HG03060 (cell line): ENCODE results near the gene B9D1.

Experiments used
- ATAC-seq: cut with Tn5 transposase; IDR thresholded peaks from one replicate; pipeline ENCODE4 v1.9.1; 2021; ENCODE audit warnings: low read depth, moderate number of reproducible peaks; ENCODE audit not compliant: unreplicated experiment

B9D1 gene

DNA sequence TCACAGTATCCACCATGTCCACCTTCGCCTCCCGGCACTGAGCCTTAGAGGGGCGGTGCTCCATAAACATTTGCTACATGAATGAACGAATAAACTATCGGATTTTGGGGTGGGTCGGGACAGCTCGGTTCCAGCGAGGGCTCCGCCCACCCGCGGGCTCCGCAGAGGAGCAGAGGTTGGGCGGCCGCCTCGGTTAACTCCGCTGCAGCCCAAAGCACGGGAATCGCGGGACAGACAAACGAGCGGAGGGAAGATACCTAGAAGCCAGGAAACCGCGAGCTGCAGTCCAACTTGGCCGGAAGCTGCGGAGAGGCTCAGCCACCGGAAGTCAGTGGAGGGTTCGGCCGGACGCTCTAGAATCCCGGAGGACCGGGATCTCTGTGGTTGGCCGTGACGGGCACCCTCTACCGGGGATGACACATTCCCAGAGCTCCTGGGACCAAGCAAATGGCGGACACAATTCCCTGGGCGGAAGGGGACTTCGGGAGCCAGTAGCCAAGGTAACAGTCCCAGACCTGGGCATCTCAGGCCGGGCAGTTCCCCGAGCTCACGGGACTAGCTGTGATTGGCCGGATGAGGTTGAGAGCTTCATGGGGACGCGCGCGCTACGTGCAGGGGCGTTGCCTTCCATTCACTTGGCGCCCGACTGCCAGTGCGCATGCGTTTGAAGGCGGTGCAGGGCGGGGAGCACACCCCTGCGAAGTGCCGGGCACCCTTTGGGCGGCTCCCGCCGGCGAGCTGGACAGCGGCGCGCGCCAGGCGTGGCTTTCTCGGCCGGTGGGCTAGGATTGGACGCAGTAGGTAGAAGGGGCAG is 15.3 kb upstream of the B9D1 start:
- peak; percentile 68 for ATAC-seq

DNA sequence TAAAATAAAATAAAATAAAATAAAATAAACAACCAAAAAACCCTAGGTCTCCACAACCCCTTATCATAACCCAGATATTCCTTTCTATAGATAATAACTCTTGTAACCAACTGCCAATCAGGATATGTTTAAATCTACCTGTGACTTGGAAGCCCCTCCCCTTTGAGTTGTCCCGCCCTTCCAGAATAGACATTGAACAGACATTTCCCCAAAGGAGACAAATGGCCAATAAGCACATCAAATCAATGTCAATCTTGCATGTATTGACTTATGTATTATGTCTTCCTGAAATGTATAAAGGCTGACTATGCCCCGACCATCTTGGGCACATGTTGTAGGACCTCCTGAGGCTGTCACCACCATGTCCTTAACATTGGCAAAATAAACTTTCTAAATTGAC is 14.3 kb upstream of the B9D1 start:
- no peak for ATAC-seq

DNA sequence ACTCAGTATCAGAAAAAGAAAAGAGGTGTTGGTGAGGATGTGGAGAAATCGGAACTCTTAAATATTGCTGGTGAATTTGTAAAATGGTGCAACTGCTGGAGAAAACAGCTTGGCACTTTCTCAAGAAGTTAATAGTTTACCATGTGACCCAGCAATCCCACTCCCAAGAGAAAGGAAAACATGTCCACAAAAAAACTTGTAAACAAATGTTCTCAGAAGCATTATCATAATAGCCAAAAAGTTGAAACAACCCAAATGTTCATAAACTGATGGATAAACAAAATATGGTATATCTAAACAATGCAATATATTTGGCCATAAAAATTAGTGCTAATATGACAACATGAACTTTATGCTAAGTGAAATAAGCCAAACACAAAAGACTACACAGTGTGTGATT is 13.2 kb upstream of the B9D1 start:
- no peak for ATAC-seq

DNA sequence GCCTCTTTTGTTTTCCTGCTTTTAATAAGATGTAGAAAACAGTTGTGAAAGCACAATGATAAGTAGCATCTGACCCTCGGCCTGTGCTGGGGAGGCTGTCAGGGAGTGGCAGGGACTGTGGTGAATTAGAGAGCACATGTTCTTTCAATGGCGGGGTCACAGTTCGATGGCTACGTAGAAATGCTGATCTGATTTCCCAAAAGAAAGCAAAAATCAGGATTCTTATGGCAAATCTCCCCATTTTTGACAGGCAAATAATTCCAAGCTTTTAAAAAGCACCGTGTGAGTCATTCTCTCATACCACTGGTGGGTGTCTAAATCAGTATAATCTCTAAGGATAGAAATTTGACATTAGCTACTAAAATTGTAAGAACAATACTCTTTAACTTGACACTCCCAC is 11.6 kb upstream of the B9D1 start:
- no peak for ATAC-seq

DNA sequence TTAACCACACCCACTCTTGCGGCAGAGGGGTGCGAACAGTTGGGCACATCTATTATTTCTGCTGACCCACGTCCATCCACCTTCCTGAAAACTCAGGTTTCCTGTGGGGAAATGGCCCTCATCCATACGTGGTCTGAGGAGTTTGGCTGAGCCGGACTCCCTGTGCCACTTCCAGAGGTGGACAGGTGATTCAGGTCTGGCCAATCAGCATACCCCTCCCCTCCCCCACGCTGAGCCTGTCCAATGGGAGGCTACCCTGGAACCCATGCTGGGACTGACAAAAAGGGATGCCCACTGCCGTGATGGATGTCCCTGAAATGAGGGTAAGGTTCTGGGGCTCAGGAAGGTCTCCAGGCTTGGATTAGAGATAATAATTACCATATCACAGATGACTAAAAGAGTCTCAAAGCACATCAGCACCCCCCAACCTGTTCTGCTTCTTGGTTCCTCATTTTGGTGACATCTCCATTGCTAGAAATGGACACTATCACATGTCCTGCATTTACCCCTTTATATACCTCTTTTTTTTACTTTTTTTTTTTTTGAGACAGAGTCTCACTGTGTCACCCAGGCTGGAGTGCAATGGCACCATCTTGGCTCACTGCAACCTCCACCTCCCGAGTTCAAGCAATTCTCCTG is 10.5 kb upstream of the B9D1 start:
- no peak for ATAC-seq

DNA sequence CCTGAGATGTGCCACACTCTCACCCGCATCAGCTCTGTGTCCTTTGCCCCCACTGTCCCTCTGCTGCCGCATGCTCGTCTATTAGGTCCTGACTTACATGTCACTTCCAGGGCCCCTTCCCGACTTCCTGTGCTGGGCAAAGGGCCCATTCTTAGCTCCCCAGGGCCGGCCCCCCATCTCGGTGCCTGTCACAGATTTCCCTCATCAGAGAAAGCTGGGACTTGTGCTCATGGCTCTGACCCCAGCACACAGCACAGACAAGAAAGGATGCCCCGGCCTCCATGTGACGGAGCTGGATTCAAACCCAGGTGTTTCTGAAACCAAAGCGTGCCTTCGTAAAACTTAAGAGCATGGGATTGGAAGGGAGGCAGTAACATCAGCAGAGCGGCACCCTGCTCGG is 9.9 kb upstream of the B9D1 start:
- no peak for ATAC-seq

DNA sequence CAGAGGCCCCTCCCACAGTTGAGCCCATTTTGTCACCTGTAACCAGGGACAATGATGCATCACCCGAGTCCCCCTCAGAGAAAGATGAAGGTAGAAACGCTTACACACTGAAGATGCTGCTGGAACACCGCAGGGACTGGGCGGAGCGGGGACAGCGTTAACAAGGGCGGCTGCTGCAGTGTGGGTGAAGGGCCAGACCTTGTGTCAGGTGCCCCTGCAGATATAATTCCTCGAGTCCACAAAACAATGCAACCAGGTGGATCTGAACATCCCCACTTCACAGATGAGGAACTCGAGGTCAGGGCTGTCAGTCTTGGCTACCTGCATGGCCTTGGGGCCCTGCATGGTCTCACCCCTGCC is 9.5 kb upstream of the B9D1 start:
- no peak for ATAC-seq

DNA sequence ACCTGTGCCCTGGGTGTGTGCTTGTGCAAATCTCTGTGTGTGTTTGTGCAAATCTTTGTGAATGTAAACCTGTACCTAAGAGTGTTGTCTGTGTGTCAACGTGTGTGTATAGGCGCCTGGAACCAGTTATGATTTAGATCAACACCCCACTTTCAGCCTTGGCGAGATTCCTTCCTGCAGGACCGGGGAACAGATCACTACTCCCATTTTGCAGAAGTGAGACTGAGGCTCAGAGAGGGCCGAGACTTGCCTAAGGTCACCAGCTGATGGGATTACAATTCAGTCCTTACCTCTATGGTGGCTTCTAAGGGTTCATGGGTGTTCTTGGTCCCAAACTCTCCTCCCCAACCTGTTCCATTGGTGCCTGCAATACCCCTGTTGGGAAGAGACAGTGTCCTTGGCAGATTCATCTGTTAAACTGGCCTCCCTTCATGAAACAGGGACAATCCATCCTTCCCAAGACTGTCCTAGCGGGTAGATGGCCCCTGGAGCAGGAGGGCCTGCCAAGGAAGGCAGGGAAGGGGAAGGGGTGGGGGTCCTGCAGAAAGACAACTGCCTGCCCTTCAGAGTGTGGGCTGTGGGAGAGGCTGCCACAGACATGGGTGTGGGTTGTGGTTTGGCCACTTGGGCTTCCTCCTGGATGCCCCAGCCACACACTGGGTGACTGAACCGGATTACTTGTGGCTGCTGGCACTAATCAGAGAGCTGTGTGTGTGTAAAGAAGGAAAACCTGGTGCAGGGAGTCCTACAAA is 8.9 kb upstream of the B9D1 start:
- ATAC-seq, result no peak

DNA sequence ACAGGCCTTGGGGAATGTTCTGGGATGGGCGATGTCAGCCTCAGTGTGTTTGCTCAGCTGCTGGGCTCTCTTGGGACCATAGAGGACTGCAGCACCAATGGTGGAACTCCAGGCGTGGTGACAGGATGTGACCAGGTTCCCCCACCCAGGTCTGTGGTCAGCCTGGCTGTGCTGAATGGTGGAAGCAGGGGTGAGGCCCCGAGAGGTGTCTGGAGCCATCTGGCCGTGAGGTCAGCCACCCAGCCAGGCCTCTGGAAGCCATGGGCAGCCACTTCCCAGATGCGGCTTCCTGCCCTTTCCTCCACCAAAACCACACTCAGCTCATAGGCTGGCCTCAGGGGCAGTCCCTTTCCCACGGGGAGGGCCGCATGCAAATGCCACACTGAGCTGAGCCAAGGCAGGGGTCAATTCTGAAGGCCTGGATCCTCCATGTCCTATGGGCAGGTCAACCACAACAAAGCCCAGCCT is 8.0 kb upstream of the B9D1 start:
- no peak for ATAC-seq

DNA sequence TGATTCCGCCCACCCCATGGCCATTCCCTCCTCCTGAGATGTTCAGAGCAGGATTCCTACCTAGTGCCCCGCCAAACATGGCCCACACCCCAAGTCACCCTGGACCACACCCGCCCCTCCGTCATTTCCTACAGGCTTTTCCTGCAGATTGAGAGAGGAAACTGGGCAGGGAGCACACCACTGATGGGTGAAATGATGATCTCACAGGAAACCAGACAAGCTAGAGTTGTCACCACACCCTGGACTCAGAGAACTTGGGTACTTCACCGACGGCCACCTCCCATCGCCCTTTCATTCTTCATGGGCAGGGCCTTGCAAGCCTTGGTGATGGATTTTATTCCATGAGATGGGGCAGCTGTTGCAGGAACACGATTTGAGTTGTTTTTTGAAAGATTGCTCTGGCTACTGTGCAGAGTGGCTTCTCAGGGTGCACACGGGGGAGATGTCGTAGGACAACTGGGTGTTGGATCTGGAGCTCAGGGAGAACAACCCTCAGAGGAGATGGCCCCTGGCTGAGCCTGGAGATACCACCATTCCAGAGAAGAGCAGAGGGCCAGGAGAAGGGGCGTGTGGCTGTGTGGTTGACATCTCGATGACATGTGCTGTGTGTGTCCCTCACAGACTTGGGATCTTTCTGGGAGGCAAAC is 7.4 kb upstream of the B9D1 start:
- no peak for ATAC-seq

DNA sequence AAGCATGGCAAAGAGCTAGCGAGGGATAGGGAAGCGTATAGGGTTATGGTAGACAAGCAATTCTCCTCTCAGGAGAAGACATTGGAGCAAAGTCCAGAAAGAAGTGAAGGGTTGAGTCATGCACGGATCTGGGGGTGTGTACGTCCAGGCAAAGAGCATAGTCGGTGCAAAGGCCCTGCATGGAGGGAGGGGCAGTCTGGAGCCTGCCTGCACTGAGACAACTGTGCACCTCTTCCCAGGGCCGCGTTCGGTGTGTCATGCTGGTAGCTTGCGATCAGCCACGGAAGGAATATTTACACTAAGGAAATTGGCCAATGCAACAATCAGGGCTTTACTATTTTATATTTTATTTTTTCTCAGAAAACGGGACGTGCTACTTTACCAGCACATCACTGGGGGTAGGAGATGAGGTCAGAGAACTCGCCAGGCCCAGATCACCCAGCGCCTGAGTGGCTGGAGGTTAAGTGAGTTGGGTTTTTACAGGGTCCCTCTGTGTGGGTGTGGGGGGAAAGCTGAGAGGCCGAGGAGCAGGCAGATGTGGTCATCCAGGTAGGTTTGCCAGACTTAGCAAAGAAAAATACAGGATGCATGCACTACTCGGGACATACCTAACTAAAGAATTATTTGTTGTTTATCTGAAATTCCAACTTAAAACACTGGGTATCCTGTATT is 6.7 kb upstream of the B9D1 start:
- no peak for ATAC-seq

DNA sequence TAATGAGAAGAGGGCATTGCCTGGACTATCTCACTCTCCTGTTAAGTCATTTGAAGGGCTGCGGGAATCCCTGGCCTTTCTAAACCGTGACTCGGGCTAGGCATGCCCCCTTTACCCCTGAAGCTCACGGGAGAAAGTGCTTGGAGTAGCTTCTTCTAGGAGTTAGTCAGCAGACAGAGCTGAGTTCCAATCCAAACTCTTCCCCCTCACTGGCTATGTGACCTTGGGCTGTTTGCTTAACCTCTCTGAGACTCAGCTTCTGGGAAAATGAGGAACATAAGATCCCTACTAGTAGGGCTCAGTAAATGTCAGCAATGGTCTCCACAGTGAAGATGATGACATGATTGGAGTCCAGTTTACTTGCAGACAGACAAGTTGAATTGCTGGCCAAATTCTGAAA is 5.7 kb upstream of the B9D1 start:
- no peak for ATAC-seq

DNA sequence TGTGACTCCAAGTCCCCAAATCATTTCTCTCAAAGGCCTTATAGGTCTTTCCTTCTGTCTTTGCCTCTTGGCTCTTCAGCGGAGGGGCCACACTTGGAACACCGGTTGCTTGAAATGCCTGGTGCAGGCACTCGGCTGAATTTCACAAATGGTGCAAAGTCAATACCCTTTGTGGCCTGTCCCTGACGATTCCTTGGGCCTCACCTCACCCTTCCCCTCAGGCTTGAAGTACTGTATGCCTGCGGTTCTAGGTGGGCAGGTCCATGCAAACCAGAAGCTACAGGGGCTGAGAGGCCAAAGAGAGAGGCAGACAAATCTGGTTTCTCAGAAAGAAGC is 4.1 kb upstream of the B9D1 start:
- no peak for ATAC-seq

DNA sequence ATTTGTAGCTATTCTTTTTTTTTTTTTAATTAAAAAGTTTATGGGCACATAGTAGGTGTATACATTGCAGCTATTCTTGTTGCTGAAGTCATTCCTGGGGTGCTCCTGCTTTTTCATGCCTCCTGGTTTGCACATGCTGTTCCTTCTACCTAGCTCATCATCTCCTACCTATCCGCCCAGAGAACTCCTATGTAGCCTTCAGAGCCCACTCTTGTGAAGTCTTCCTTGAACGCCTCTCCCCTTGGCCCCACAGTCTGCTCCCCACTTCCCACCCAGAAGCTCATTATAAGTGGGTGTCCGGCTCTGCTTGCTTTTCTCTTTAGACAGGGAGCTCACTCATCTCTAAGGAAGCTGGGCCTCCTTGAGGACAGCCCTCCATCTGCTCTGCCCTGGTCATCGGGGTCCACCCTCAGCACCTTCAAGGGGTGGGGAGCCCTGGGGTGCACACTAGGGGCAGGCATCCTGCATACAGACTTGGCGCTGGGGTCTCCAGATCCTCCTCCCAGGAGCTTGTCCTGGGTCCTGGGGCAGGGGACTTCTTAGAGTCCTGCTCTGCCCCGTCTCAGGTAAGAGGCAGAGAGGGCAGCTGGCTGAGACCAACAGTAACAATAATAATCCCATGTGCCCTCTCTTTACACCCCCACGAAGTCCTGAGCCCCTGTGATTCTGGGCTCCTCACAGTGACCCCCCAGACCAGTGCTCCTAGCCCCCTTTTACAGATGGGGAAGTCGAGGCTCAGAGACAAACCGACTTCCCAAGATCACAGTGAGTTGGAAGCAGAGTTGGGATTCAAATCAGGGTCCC is 3.5 kb upstream of the B9D1 start:
- ATAC-seq, result no peak

DNA sequence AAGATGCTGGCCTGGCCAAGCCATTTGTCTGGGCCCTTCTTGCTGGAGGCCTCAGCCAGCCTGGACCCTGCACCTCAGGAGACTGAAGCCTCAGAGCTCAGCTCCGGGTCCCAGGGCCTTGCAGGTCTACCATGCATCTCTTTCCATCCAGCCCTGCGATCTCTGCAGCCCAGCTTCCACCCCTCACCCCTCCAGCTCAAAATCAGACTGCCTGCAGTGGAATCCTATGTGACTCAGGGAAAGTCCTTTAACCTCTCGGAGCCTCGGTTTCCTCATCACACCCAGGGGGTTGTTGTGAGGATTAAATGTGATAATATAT is 2.9 kb upstream of the B9D1 start:
- ATAC-seq, result no peak

DNA sequence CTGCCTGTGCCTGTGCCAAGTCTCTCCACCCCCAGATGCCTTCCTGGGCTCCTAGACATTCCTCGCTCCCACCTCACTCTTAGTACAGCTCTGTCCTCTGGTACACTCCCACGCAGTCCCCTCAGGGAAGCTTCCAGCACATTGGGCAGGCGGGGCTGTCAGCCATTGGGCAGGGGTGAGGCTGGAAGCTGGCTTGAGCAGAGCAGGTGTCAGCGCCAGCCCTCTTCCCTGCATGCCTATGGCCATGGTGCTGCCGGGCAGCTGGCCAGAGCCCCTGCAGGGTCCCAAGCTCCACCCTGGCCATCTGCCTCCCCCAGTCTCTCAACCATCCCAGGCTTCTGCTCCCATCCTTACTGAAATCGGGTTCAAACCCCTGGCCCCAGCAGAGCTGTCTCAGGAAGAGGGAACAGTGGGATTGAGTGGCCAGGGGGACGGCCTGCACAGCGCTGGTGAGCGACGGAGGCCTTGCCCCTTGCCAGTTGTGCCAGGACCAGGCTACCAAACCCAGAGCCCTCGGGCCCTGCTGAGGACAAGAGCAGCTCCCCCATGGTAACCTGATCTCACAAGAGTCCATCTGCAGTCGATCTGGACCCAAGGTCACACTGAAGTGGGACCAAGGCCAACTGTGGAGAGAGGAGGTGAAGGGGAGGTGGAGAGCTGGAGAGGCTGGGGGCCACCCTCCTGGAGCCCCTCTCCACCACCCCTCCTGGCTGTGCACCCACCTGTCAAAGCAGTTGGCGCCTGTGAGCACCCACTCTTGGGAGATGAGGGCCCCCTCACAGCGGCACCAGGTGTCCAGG is 2.4 kb upstream of the B9D1 start:
- ATAC-seq, result no peak

DNA sequence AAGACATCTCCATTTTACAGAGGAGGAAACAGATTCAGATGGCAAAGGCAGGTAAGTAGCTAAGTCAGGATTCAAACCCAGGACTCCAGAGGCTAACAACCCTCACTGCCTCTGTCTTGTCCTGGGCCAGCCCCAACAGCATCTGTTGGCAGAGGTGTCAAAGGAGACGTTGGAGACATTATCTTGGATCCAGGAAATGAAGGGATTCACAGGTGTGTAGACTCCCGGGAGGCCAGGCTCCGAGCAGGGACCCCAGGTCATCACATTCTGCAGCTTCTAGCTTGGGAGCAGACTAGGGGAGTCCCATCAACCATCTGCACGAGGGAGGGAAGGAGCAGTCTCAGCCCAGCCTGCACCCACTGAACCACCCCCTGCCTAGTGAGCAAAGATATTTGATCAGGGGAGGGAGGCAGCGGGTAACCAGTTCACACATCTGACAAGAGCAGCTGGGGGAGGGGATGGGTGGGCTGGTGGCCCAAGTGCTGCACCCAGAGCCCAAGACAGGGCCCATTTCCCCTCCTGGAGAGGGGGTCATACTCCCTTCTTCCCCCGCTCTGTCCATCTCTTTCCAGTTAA is 1.0 kb upstream of the B9D1 start:
- ATAC-seq, result no peak

DNA sequence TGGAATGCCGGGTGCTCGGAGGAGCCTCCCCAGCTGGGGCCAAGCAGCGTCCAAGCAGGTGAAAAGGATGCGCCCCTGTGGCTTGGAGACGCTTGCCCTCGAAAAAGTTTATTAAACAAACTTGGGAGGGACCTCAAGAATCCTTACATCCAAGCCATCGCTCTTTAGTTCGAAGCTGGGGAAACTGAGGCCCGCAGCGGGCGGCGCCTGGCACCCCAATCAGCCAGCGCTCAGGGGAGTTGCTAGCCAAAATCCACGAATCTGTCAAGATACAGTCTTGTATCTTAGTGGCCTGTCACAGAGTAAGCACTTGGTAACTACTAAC is 553 bp upstream of the B9D1 start:
- no peak for ATAC-seq

DNA sequence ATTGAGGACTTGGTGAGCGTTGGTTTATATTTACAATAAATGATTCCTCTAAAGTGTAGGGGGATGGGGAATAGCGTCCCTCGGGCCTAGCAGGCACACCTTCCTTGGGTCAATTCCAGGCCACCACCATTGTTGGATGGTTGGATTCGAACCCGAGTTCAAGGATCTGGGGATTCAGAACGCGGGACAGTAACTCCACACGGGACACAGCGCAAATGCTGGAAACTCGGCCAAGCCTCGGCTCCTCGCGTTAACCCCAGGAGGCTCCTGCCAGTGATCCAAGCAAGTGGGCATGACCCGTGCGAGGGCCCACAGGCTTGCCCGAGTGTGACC is 613 bp downstream of the B9D1 start:
- no peak for ATAC-seq
